Esophagus squamous epithelium (tissue), 4 donors: ENCODE results near the gene SNRPB.

Experiments
- CTCF ChIP-seq, 6 experiments: fragments of 450-650 bp in 4 of 6; fragments of 200-600 bp in 2 of 6; sonication (generic) in 2 of 6; IDR thresholded peaks; one replicate each; pipeline ENCODE4 v1.5.1; 2016 to 2019; ENCODE audit warnings: antibody characterized with exemption in 6 of 6, mild to moderate bottlenecking in 4 of 6, moderate library complexity in 4 of 6
- POLR2A ChIP-seq, 4 donors: fragments of 450-650 bp; IDR thresholded peaks; one replicate each; pipeline ENCODE4 v1.6.1; 2017; ENCODE audit warnings: antibody characterized with exemption in 4 of 4, mild to moderate bottlenecking in 4 of 4, moderate library complexity in 3 of 4

DNA sequence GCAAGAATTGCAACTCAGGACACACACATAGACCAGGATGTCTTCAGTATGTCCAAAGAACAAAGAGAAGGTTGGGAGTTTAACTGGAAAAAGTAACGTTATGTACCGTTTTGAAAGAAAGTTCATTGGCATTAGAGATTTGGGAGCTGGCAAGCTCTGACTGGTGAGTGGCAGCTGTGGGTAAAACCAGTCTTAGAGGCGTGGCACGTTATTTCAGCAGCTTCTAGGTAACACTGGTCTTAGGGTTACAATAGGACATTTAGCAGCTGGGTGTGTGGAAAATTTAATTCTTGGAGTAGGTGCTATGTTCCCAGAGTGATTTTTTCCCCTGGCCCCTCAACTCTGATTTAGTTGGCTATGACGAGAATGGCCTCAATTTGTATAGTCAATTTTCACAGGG lies 19.2 kb downstream of the SNRPB start:
- TF ChIP-seq CTCF (IDR thresholded peaks at IDR 0.05), result no peak
- no peak for TF ChIP-seq POLR2A (IDR thresholded peaks at IDR 0.05)
